Prostate gland (tissue), 2 donors: Measurements from ENCODE around the gene PTGER3.

Experiments used
- CTCF ChIP-seq, 4 experiments: fragments of 200-600 bp in 2 of 4; fragments of 450-650 bp in 2 of 4; sonication (generic) in 2 of 4; IDR thresholded peaks; 1 replicate in 3 of 4; 2 replicates in 1 of 4; pipeline ENCODE4 v1.5.1; 2016 to 2019; ENCODE audit warnings: antibody characterized with exemption in 4 of 4, mild to moderate bottlenecking in 2 of 4, moderate library complexity in 2 of 4
- POLR2A ChIP-seq: fragments of 450-650 bp; IDR thresholded peaks from one replicate; pipeline ENCODE4 v1.6.1; 2016; ENCODE audit warnings: antibody characterized with exemption, mild to moderate bottlenecking
- POLR2AphosphoS5 ChIP-seq: sonication (generic); formaldehyde crosslinking; IDR thresholded peaks from one replicate; pipeline ENCODE4 v1.6.1; 2017; ENCODE audit warnings: antibody characterized with exemption

- TF ChIP-seq CTCF (IDR thresholded peaks at IDR 0.05) (no peak), POLR2AphosphoS5 (no peak), POLR2A (no peak)
These were observed 2.1 kb downstream of the PTGER3 start for GRCh38 chr1:71045463-71046028.
